Adrenal gland (tissue), 19 donors: ENCODE measurements around the gene FGFRL1. TPM values are rescaled to one million over a fixed set of nuclear protein-coding genes. Genes with fewer than 3 reads are reported as not detected.

ENCODE experiments used
- DNase-seq, 7 donors: peaks; one replicate each; pipeline ENCODE4 v3.0.0-alpha.2; 2019 to 2020
- H3K27ac ChIP-seq, 5 donors: fragments of 200-600 bp; sonication (generic) in 4 of 5; 1 replicate in 3 of 5; 2 replicates in 2 of 5; pipeline versions ENCODE4 v1.5.1 to v1.8.0; 2016 to 2020; ENCODE audit warnings: mild to moderate bottlenecking in 1 of 5
- H3K27me3 ChIP-seq: fragments of 200-600 bp; 2 replicates; pipeline ENCODE4 v1.8.0; 2021
- H3K36me3 ChIP-seq, 2 donors: fragments of 200-600 bp; replicated peaks in 1 of 2; 1 replicate in 1 of 2; 2 replicates in 1 of 2; pipeline versions ENCODE4 v1.5.1 to v1.8.0; 2018 to 2022
- H3K4me1 ChIP-seq, 2 donors: fragments of 200-600 bp; replicated peaks in 1 of 2; 1 replicate in 1 of 2; 2 replicates in 1 of 2; pipeline versions ENCODE4 v1.5.1 to v1.8.0; 2018 to 2021
- H3K4me3 ChIP-seq, 4 donors: fragments of 200-600 bp; sonication (generic) in 3 of 4; one replicate each; pipeline ENCODE4 v1.5.1; 2016 to 2018
- H3K9me3 ChIP-seq, 3 donors: fragments of 200-600 bp; sonication (generic) in 1 of 3; replicated peaks in 1 of 3; 1 replicate in 2 of 3; 2 replicates in 1 of 3; pipeline versions ENCODE4 v1.5.1 to v1.8.0; 2016 to 2021
- POLR2A ChIP-seq, 2 donors: fragments of 450-650 bp; IDR thresholded peaks; one replicate each; pipeline ENCODE4 v1.6.1; 2017; ENCODE audit warnings: antibody characterized with exemption in 2 of 2, mild to moderate bottlenecking in 2 of 2, moderate library complexity in 1 of 2
- WGBS, 4 donors: extraction: QIAGEN DNeasy Blood & Tissue Kit in 2 of 4; methylation state at CpG; one replicate each; pipeline versions ENCODE4 v1.1.5 to v1.1.7; 2013 to 2017; 5-methylcytosine and 5-hydroxymethylcytosine counted together
- intact Hi-C, 2 donors: fragments of 100-400 bp; cut with DNase I; formaldehyde crosslinking; loops; one replicate each; pipeline versions ENCODE4 v1.14.1 to v1.15.0; 2022 to 2023
- long read RNA-seq, 10 donors: library from polyadenylated mRNA in 3 of 10; unstranded in 2 of 10; stranded (forward) in 1 of 10; transcript quantifications; one replicate each; pipeline ENCODE4 v2.0.0 and lab custom pipeline, GENCODE V29; 2021 to 2026
- polyA plus RNA-seq, 3 donors: library from polyadenylated mRNA; stranded (reverse); fragments of 200-250 nt in 2 of 3; fragments of 350-450 nt in 1 of 3; fragmentation: Illumina TruSeq in 1 of 3; extraction: RNeasy Lipid Tissue Mini Kit (QIAGEN cat#74804) in 1 of 3; gene quantifications; one replicate each; pipeline ENCODE4 v1.2.3, GENCODE V29; 2013 to 2014
- total RNA-seq, 9 donors: library from RNA; depleted of rRNA in 4 of 9; stranded (reverse); fragments of >200 nt in 4 of 9; fragments of 120-200 nt in 1 of 9; fragmentation: NEBNext Ultra II Directional in 1 of 9; extraction: Animal tissue kit (Norgen Biotek cat#: 25700) in 1 of 9; gene quantifications; one replicate each; pipeline versions ENCODE4 v1.1.0 to v1.2.4, GENCODE V29; 2013 to 2023
- TF ChIP-seq, protein P1 (sequence below), 6 experiments: fragments of 450-650 bp in 4 of 6; fragments of 200-600 bp in 2 of 6; sonication (generic) in 1 of 6; IDR thresholded peaks; 1 replicate in 5 of 6; 2 replicates in 1 of 6; pipeline versions ENCODE4 v1.5.1 to v1.8.0; 2016 to 2021; ENCODE audit warnings: antibody characterized with exemption in 6 of 6, mild to moderate bottlenecking in 2 of 6, moderate library complexity in 1 of 6
- donor health status: healthy with polysubstance abuse.
- donor health status: Bipolar disorder and iron deficiency.
- donor health status: DM: yes; HTN: yes; CAD: no.
- donor health status: DM: no; HTN: no; CAD: no.
- donor health status: DM: no; HTN: no; CAD: no.
- donor health status: DM: yes; HTN: yes; CAD: no.

The FGFRL1 gene, protein sequence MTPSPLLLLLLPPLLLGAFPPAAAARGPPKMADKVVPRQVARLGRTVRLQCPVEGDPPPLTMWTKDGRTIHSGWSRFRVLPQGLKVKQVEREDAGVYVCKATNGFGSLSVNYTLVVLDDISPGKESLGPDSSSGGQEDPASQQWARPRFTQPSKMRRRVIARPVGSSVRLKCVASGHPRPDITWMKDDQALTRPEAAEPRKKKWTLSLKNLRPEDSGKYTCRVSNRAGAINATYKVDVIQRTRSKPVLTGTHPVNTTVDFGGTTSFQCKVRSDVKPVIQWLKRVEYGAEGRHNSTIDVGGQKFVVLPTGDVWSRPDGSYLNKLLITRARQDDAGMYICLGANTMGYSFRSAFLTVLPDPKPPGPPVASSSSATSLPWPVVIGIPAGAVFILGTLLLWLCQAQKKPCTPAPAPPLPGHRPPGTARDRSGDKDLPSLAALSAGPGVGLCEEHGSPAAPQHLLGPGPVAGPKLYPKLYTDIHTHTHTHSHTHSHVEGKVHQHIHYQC
- 100 to 1,000 TPM in 3 of 9 donors, 10 to 100 TPM in 6; 45.9 to 274 (median 84.5) TPM for total RNA-seq
- polyA plus RNA-seq: 10 to 100 TPM; 24.4 to 75.5 (median 25.3) TPM
- long read RNA-seq, donor 1, transcript FGFRL1-205 (7 exons, 2,304 nt): major isoform, 17 of 19 reads
- long read RNA-seq, donor 1, partial matches to known transcripts: 0 of 19 reads
- long read RNA-seq, donor 1, other reads (novel, unspliced or antisense): 0 of 19 reads
- long read RNA-seq, donor 2, transcript FGFRL1-205 (7 exons, 2,304 nt): major isoform, 9 of 144 reads
- long read RNA-seq, donor 2, partial matches to known transcripts: 131 of 144 reads
- long read RNA-seq, donor 2, other reads (novel, unspliced or antisense): 0 of 144 reads
- long read RNA-seq, donor 3, partial matches to known transcripts: 0 of 6 reads
- long read RNA-seq, donor 3, other reads (novel, unspliced or antisense): 0 of 6 reads
- long read RNA-seq, donor 4, partial matches to known transcripts: 0 of 13 reads
- long read RNA-seq, donor 4, other reads (novel, unspliced or antisense): 12 of 13 reads
- long read RNA-seq, donor 5, transcript FGFRL1-203 (7 exons, 1,663 nt): minor isoform, 22 of 102 reads
- long read RNA-seq, donor 5, transcript FGFRL1-205 (7 exons, 2,304 nt): major isoform, 47 of 102 reads
- long read RNA-seq, donor 5, partial matches to known transcripts: 5 of 102 reads
- long read RNA-seq, donor 5, other reads (novel, unspliced or antisense): 25 of 102 reads
- long read RNA-seq, donor 6, partial matches to known transcripts: 5 of 7 reads
- long read RNA-seq, donor 6, other reads (novel, unspliced or antisense): 0 of 7 reads
- long read RNA-seq, donor 7, transcript FGFRL1-205 (7 exons, 2,304 nt): major isoform, 5 of 5 reads
- long read RNA-seq, donor 7, partial matches to known transcripts: 0 of 5 reads
- long read RNA-seq, donor 7, other reads (novel, unspliced or antisense): 0 of 5 reads
- long read RNA-seq, donor 8, transcript FGFRL1-205 (7 exons, 2,304 nt): major isoform, 21 of 24 reads
- long read RNA-seq, donor 8, partial matches to known transcripts: 0 of 24 reads
- long read RNA-seq, donor 8, other reads (novel, unspliced or antisense): 0 of 24 reads
- long read RNA-seq, donor 9, partial matches to known transcripts: 19 of 21 reads
- long read RNA-seq, donor 9, other reads (novel, unspliced or antisense): 0 of 21 reads
- long read RNA-seq, donor 10, transcript FGFRL1-205 (7 exons, 2,304 nt): major isoform, 6 of 86 reads
- long read RNA-seq, donor 10, partial matches to known transcripts: 80 of 86 reads
- long read RNA-seq, donor 10, other reads (novel, unspliced or antisense): 0 of 86 reads

DNA sequence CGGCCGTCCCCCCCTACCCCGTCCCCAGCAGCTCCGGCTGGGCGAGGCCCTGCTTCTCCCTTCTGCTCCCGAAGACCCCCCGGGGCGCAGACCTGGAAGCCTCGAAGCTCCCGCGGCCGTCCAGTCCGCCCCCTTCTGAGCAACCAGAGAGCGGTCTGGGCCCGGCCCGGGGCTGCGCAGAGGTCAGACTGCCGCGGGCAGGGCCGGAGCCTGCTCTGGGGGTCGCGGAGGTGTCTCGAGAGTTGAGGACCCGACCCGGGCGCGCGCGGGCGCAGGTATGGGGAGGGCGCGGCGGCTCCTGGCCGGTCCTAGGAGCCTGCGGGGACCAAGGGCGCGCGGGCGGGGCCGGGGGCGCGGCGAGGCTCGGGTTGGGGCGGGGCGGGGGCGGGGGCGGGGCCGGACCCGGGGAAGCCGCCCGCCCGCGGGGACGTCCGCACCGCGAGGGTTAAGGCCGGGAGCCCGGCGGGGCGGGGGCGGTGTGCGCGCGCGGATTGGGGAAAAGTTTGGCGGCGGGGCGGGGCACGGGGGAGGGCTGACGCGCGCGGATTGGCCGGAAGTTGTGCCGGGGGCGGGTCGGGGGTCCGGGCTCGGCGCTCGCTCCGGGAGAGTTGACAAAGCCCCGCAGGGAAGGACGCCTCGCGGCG lies at the start of gene FGFRL1:
Gene FGFRL1, plus strand, starts transcription at position 605 of the 644 bp plus-strand sequence. CDS start 860 bp downstream, outside the sequence.
- Histone ChIP-seq H3K27me3 (peaks cover 4% of the 10 kb centered on the region), H3K36me3 (no peaks in the 10 kb centered on the region), H3K27ac (peak within 1 kb of the TSS; percentile 11 to 90 (median 73)), H3K4me1 (peaks cover 29 to 55% of the 10 kb centered on the region in 2 donors), H3K9me3 (no peaks in the 10 kb centered on the region), H3K4me3 (peak within 1 kb of the TSS in 2 of 4 donors; percentile 45 to 80)
- WGBS, 4 donors: 0 to 2% (median 1%) methylated on average over 8 to 87 of the region's 89 CpGs; no CpG with 5 or more reads in 1 of the 4 donors
- DNase-seq: peak; percentile 92 to 97 (median 95)
- TF ChIP-seq POLR2A (IDR thresholded peaks at IDR 0.05): peak in 1 of 2 donors; percentile 48
- TF ChIP-seq, protein P1, sequence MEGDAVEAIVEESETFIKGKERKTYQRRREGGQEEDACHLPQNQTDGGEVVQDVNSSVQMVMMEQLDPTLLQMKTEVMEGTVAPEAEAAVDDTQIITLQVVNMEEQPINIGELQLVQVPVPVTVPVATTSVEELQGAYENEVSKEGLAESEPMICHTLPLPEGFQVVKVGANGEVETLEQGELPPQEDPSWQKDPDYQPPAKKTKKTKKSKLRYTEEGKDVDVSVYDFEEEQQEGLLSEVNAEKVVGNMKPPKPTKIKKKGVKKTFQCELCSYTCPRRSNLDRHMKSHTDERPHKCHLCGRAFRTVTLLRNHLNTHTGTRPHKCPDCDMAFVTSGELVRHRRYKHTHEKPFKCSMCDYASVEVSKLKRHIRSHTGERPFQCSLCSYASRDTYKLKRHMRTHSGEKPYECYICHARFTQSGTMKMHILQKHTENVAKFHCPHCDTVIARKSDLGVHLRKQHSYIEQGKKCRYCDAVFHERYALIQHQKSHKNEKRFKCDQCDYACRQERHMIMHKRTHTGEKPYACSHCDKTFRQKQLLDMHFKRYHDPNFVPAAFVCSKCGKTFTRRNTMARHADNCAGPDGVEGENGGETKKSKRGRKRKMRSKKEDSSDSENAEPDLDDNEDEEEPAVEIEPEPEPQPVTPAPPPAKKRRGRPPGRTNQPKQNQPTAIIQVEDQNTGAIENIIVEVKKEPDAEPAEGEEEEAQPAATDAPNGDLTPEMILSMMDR (IDR thresholded peaks at IDR 0.05): no peak
- intact Hi-C loops: no loop called here

DNA sequence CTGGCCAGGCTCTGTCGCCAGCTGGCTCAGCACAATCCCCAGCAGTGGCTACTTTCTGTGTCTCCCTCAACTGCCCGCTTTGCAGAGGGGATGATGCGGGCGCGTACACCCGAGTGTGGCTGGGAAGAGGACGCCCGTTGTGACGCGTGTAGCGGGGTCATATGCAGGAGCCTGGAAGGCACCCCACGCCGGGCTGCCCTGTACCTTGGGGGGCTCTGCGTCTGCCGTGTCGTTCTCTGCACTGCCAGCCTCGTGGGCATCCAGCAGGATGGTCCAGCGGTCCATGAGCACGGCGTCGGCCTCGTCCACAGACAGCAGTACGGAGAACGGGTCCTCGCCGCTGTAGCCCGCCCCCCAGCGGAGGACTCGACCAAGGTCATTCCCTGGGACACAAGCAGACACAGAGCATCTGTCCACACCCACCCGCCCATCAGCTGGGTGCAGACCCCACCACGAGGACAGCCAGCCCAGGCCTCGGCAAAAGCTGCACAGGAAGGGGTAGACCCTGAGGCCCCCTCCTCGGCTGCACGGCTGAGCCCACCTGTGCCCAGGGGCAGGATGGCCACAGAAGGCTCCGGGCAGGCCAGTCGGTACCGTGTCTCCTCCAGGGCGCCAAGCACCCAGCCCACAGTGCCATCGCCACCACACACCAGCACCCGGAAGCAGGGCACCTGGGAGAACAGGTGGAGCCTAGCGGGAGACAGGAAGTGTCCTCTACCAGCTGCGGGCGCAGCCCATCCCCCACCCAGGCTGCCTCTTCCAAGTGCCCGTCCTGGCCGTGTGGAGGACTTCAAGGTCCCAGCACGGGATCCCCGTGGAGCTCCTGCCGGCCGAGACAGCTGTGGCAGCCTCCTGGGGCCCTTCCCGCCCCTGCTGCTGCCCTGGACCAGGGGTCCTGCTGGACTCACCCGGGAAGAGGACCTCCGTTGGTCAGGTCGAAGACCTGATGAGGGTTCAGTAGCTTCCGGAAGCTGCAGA lies 48.9 kb upstream of the FGFRL1 start:
- Histone ChIP-seq H3K27me3 (no peaks in the 10 kb centered on the region), H3K4me1 (no peaks in the 10 kb centered on the region), H3K27ac (no peak overlapping the region), H3K4me3 (no peak overlapping the region), H3K36me3 (peaks cover 0 to 17% of the 10 kb centered on the region in 2 donors), H3K9me3 (no peaks in the 10 kb centered on the region)
- intact Hi-C loops: no loop called here
- TF ChIP-seq, protein P1 (IDR thresholded peaks at IDR 0.05): no peak
- no peak for TF ChIP-seq POLR2A (IDR thresholded peaks at IDR 0.05)
- WGBS, 4 donors: 85 to 100% (median 87%) methylated on average over 13 to 54 of the region's 54 CpGs
- peak in 1 of 7 donors; percentile 6 for DNase-seq
